Mucosa of descending colon (tissue), 3 donors: ENCODE data around the gene MLN. TPM values are rescaled to one million over a fixed set of nuclear protein-coding genes. Genes with fewer than 3 reads are reported as not detected.
"Not testable (repeated sequence)": the region's sequence is repeated elsewhere in the genome, so short reads cannot be mapped to it uniquely, and the experiment has no call there.

Source experiments
- ATAC-seq: fragments of 200-7000 bp; cut with Tn5 transposase; one replicate; pipeline ENCODE4 v1.9.1; 2020; ENCODE audit warnings: mild to moderate bottlenecking, moderate library complexity
- DNase-seq, 3 donors: peaks; one replicate each; pipeline ENCODE4 v3.0.0-alpha.2; 2020
- H3K36me3 ChIP-seq: fragments of 200-600 bp; one replicate; pipeline ENCODE4 v1.8.0; 2021; ENCODE audit warnings: low read depth, mild to moderate bottlenecking
- H3K4me1 ChIP-seq: fragments of 200-600 bp; one replicate; pipeline ENCODE4 v1.8.0; 2021; ENCODE audit warnings: low read depth, mild to moderate bottlenecking
- H3K4me3 ChIP-seq: fragments of 200-600 bp; one replicate; pipeline ENCODE4 v1.8.0; 2021; ENCODE audit warnings: mild to moderate bottlenecking
- H3K9me3 ChIP-seq: fragments of 200-600 bp; one replicate; pipeline ENCODE4 v1.8.0; 2021; ENCODE audit warnings: mild to moderate bottlenecking
- CTCF ChIP-seq: fragments of 200-600 bp; IDR thresholded peaks from one replicate; pipeline ENCODE4 v1.8.0; 2022; ENCODE audit warnings: antibody characterized with exemption, mild to moderate bottlenecking
- intact Hi-C, 2 donors: fragments of 100-400 bp; cut with DNase I in 1 of 2; cut with micrococcal nuclease in 1 of 2; formaldehyde crosslinking; loops; one replicate each; pipeline versions ENCODE4 v1.11.0 to v1.11.1; 2022; cut with DNase I, micrococcal nuclease
- total RNA-seq, 3 donors: library from RNA; stranded (reverse); fragmentation: NEBNext Ultra II Directional in 2 of 3; extraction: Animal tissue kit (Norgen Biotek cat#: 25700) in 2 of 3; gene quantifications; one replicate each; pipeline versions ENCODE4 v1.2.1 to v1.2.4, GENCODE V29; 2021 to 2023
- donor health status: DM: no; HTN: no; CAD: no; lungs with moderate emphysema.
- donor health status: DM: no; HTN: no; CAD: no.
- donor health status: DM: no; HTN: yes; CAD: no.

MLN gene
- total RNA-seq, 3 donors from 2014 or later = not detected

- no peaks in the 10 kb centered on the region for H3K9me3 ChIP-seq
- H3K4me3 ChIP-seq = no peak overlapping the region
- H3K36me3 ChIP-seq = no peaks in the 10 kb centered on the region
- no peak for ATAC-seq
- peaks cover under 1% of the 10 kb centered on the region for H3K4me1 ChIP-seq
- intact Hi-C loops = no loop called here
- DNase-seq = no peak
- no peak for TF ChIP-seq CTCF
Observed at GRCh38 chr6:33833599-33833998, 29.8 kb upstream of the MLN start.

GRCh38 chr6:33832831-33833230, 29.0 kb upstream of the MLN start:
- intact Hi-C loops, H3K4me3 ChIP-seq, H3K9me3 ChIP-seq, H3K4me1 ChIP-seq, ATAC-seq, H3K36me3 ChIP-seq, DNase-seq: not testable (repeated sequence)

GRCh38 chr6:33831725-33832124, 27.9 kb upstream of the MLN start:
- H3K9me3 ChIP-seq, ATAC-seq, H3K4me3 ChIP-seq, H3K36me3 ChIP-seq, intact Hi-C loops, DNase-seq: not testable (repeated sequence)
- H3K4me1 ChIP-seq = peaks cover 14% of the 10 kb centered on the region

GRCh38 chr6:33830635-33831240, 26.9 kb upstream of the MLN start:
- H3K4me3 ChIP-seq = no peak overlapping the region
- H3K9me3 ChIP-seq = no peaks in the 10 kb centered on the region
- DNase-seq = no peak
- H3K4me1 ChIP-seq = peaks cover 14% of the 10 kb centered on the region
- no peak for ATAC-seq
- no peak for TF ChIP-seq CTCF
- H3K36me3 ChIP-seq = no peaks in the 10 kb centered on the region
- intact Hi-C loops = no loop called here

GRCh38 chr6:33828764-33829731, 25.2 kb upstream of the MLN start:
- H3K4me1 ChIP-seq = peaks cover 14% of the 10 kb centered on the region
- ATAC-seq (no peak), DNase-seq (peak in 1 of 3 donors; percentile 19)
- no peak for TF ChIP-seq CTCF
- no peaks in the 10 kb centered on the region for H3K9me3 ChIP-seq
- intact Hi-C loops = no loop called here
- no peaks in the 10 kb centered on the region for H3K36me3 ChIP-seq
- H3K4me3 ChIP-seq = no peak overlapping the region

GRCh38 chr6:33828452-33828763, 24.6 kb upstream of the MLN start:
- H3K4me1 ChIP-seq = peaks cover 14% of the 10 kb centered on the region
- no peak overlapping the region for H3K4me3 ChIP-seq
- ATAC-seq (peak; percentile 5), DNase-seq (no peak)
- H3K36me3 ChIP-seq = no peaks in the 10 kb centered on the region
- no peak for TF ChIP-seq CTCF
- no peaks in the 10 kb centered on the region for H3K9me3 ChIP-seq
- intact Hi-C loops = no loop called here
